GM21619 (cell line): ENCODE measurements around the gene RABGAP1L.

Experiments used
- ATAC-seq: cut with Tn5 transposase; IDR thresholded peaks from one replicate; pipeline ENCODE4 v1.9.1; 2021; ENCODE audit not compliant: unreplicated experiment

RABGAP1L gene

DNA sequence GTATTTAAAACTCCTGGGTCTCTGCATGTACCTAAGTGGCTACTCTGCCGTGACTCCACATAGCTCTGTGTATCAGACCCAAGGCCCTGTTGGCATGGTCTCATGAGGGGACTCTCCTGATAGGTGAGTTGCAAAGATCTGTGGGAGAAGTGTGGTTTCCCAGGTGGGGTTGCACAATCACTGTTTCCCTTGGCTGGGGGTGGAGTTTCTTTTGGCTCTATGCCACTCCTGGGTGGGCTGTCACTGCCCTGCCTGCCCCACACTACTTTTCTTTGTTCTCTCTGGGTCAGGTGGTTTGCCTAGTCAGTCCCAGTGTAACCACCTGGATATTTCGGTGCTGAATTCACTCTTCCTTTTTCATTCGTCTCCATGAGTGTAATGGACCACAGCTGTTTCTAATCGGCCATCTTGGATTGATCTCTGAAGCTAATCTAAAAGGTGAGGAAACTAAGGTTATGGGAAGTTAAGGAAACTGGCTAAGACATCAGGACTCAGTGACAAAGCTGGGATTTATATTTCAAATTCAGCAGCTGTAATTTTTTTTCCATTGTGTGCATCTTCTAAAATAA lies 743.3 kb downstream of the RABGAP1L start:
- ATAC-seq = no peak

- ATAC-seq = no peak
These were observed 752.3 kb downstream of the RABGAP1L start for GRCh38 chr1:174911606-174912005.

- peak; percentile 46 for ATAC-seq
These were observed 752.9 kb downstream of the RABGAP1L start for GRCh38 chr1:174912264-174912663.

GRCh38 chr1:174913225-174913903 lies 754.0 kb downstream of the RABGAP1L start:
- ATAC-seq = no peak

GRCh38 chr1:174914991-174915390 lies 755.7 kb downstream of the RABGAP1L start:
- no peak for ATAC-seq

DNA sequence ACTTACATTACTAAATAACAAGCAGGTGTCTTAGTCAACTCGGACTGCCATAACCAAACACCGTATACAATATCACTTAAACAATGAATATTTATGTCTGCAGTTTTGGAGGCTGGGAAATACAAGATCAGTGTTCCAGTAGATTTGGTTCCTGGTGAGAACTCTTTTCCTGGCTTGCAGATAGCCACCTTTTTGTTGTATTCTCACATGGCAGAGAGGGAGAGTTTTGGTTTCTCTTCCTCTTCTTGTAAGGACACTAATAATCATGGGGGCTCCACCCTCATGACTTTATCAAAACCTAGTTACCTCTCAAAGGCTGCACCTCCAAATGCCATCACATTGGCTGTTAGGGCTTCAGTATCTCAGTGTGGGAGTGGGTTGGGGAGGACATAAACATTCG lies 757.5 kb downstream of the RABGAP1L start:
- no peak for ATAC-seq

GRCh38 chr1:174920093-174920492 lies 760.8 kb downstream of the RABGAP1L start:
- no peak for ATAC-seq

GRCh38 chr1:174922121-174922520 lies 762.8 kb downstream of the RABGAP1L start:
- no peak for ATAC-seq

GRCh38 chr1:174923820-174924219 lies 764.5 kb downstream of the RABGAP1L start:
- no peak for ATAC-seq

GRCh38 chr1:174928541-174928940 lies 769.2 kb downstream of the RABGAP1L start:
- no peak for ATAC-seq

- ATAC-seq = no peak
These were observed 771.9 kb downstream of the RABGAP1L start for GRCh38 chr1:174931214-174931613.

DNA sequence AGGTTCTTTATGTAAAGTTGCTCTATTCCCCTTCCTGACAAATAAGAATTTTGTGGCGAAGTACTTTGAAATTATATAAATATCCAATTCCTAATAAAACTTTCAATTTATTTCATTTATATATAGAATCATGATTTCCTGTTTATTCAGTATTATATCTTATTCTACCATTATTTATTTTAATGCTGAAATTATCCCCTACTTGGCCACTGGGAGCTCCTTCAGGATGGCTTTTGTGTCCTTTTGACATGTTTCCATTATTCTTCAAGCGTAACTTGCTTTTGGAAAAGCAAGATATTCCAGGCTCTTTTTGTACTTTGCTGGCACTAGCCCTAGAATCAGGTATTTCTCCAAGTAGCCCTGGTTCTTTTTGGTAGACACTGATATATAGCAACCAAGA lies 773.3 kb downstream of the RABGAP1L start:
- no peak for ATAC-seq

DNA sequence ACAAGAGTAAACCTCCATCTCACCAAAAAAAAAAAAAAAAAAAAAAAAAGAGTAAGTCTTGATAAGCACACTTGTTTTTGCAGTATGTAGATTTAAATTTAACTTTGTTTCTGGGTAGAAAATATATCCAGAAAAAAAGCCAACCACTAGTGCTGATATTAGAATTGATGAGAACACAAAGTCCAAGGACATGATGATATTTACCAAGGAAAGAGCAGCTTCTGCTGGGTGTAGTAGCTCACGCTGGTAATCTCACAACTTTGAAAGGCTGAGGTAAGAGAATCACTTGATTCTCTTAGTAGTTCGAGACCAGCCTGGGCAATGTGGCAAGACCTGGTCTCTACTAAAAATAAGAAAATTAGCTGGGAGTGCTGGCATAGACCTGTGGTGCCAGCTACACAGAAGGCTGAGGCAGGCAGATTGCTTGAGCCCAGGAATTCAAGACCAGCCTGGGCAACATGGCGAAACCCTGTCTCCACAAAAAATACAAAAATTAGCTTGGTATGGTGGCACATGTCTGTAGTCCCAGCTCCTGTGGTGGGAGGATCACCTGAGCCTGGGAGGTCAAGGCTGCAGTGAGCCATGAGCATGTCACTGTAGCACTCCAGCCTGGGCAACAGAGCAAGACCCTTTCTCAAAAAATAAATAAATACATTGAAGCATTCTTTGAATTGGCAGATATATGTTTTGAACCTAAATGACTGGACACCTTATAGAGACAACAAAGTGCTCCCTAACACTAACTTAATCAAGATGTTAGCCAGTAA lies 776.8 kb downstream of the RABGAP1L start:
- ATAC-seq = no peak

DNA sequence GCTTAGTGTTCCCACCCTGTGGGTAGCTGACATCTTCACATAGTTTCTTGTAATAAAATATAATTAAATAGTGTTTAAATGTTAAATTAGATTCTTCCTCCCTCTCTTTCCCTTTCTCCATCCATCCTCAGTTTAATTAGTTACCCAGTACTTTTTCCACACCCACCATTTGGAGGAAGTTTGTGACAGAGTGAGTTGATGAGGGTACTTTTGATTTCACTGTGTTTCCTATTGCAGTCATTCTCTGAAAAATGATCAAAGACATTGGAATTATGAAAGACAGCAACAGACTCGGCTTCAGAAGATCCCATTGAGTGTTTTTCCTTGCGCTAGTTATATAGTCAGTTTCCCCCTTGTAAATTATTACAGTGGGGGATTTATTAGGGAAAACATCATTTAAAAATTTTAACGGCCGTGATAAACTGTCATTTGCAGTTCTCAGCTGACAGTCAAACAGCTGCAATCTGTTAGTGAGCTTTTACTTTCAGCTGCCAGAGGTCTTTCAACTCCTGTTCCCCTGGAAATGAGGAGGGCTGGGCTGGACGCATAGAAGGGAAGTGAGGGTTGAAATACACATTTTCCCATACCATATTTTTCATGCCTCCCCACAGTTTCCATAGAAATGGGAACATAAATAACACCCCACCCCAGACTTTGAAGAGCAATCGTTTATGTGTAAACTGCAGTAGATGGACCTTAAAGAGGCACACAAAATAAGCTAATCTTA lies 779.1 kb downstream of the RABGAP1L start:
- no peak for ATAC-seq

DNA sequence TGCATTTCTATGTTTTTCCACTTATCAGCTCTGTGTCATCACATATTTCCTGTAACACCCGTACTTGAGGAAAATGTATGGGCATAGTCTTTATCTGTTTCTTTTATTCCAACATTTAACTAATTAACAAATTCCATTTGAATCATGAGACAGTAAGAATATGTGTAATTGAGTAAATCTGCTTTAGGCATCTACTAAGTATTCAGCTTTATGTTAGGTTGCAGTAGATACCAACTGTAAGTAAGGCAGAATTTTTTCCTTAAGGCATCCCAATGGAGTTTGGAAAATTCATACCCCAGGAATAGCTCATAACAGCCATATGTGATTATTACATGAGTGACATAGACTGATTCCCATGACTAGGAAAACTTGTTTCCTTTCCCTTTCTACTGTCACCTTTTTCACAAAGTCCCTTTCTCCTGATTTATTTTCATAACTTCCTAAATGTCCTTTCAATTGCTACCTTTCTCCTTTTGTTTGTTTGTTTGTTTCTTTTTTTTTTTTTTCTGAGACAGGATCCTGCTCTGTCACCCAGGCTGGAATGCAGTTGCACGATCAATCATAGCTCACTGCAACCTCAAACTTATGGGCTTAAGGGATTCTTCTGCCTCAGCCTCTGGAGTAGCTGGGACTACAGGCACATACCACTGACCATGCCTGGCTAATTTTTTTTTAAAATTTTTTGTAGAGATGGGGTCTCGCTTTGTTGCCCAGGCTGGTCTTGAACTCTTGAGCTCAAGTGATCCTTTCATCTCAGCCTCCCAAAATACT lies 780.6 kb downstream of the RABGAP1L start:
- no peak for ATAC-seq

DNA sequence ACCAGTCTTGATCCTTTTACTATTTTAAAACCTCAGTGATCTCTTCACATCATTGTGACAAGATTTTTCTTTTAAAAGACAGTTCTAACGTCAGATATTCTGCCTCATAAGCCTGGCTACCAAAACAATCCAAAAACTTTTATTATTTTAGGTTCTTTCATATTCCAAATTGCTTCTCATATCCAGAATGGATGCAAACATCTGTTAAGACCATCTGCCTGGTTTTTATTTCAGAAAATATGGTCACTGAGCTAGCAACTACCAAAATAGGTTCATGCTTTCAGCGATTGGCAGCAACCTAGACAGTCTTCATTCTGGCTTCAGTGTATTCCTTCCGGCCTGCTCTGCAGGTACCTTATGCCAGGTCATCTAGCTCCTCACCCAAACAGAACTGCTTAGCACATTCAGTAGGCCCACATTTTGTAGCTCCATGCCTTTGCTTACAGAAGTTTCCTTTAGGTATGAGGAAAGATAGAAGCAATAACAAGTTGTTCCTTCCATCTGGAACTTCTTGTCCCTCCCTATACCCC lies 781.4 kb downstream of the RABGAP1L start:
- ATAC-seq = no peak

DNA sequence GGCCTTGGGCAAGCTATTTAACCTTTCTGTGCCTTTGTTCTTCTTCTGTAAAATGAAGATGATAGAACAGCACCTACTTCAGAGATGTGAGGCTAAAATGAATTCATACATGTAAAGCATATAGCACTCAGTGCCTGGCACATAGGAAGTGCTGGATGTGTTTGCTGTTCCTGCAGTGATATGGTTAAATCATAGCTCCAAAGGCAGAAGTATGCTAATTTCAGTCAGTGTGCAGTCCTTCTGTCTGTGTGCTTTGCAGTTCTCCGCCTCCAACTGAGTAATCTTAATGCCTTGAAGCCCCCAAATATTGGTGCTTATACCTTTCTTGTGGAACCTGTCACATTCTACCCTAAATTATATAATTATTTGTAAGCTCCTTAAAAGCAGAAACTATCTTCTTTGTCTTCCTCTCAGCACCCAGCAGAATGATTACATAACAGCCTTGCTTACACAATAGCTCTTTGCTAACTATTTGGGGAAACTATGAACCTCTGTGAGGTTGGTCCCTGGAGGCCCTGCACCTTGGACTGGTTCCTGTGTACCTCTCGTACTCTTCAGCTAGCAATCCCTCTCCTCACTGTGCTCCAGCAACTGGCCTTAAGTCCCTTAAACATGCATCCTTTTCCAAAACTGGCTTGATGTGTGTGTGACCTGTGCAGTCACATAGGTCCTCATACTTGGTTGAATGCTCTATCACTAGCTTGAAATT lies 783.4 kb downstream of the RABGAP1L start:
- ATAC-seq = no peak

- ATAC-seq = no peak
These were observed 786.7 kb downstream of the RABGAP1L start for GRCh38 chr1:174946031-174946430.

GRCh38 chr1:174949061-174949460 lies 789.7 kb downstream of the RABGAP1L start:
- no peak for ATAC-seq

DNA sequence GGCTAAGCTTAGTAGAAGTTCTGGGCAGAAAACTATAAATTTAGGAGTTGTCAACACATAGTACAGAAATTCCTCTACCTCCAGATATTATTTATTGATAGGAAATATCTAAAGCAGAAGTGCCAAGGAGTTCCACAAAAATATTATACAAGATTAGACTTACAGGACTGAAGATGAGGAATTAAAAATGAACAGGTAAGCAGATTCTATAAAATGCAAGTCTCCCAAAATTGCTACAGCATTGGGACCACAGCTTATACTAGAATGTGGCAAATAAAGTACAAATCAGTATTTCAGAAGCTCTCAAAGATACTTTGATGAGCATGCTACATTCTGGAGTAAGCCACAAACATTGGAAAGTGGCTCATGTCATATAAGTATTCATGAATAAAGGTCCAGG lies 790.3 kb downstream of the RABGAP1L start:
- no peak for ATAC-seq
